ENCODE measurements around the gene ADAMTS19.
A peak's percentile ranks its signal among the peaks of the same experiment; 100 is the strongest.
"Not testable (repeated sequence)": the region's sequence is repeated elsewhere in the genome, so short reads cannot be mapped to it uniquely, and the experiment has no call there.

ADAMTS19 gene

GRCh38 chr5:129459777-129460671, at the start of gene ADAMTS19:
Gene ADAMTS19 (plus strand): TSS chr5:129460298. CDS start chr5:129460392, 94 bp downstream.
- peak; percentile 2 for DNase-seq

- no peak for DNase-seq
These were observed 49.6 kb upstream of the ADAMTS19 start for GRCh38 chr5:129410488-129410887.

- no peak for DNase-seq
These were observed 47.4 kb upstream of the ADAMTS19 start for GRCh38 chr5:129412721-129413120.

GRCh38 chr5:129413570-129413969, 46.5 kb upstream of the ADAMTS19 start:
- DNase-seq = no peak

GRCh38 chr5:129419292-129419691, 40.8 kb upstream of the ADAMTS19 start:
- no peak for DNase-seq

- DNase-seq = no peak
These were observed 35.1 kb upstream of the ADAMTS19 start for GRCh38 chr5:129425031-129425430.

GRCh38 chr5:129426071-129426470, 34.0 kb upstream of the ADAMTS19 start:
- DNase-seq = no peak

- DNase-seq = not testable (repeated sequence)
These were observed 31.5 kb upstream of the ADAMTS19 start for GRCh38 chr5:129428636-129429035.

- DNase-seq = no peak
These were observed 28.7 kb upstream of the ADAMTS19 start for GRCh38 chr5:129431406-129431805.

- DNase-seq = no peak
These were observed 21.8 kb upstream of the ADAMTS19 start for GRCh38 chr5:129438322-129438721.

GRCh38 chr5:129440424-129440823, 19.7 kb upstream of the ADAMTS19 start:
- DNase-seq = no peak

GRCh38 chr5:129441096-129441495, 19.0 kb upstream of the ADAMTS19 start:
- no peak for DNase-seq

GRCh38 chr5:129445379-129445778, 14.7 kb upstream of the ADAMTS19 start:
- DNase-seq = no peak

GRCh38 chr5:129447968-129448367, 12.1 kb upstream of the ADAMTS19 start:
- no peak for DNase-seq

GRCh38 chr5:129448654-129449053, 11.4 kb upstream of the ADAMTS19 start:
- no peak for DNase-seq

- no peak for DNase-seq
These were observed 5.6 kb upstream of the ADAMTS19 start for GRCh38 chr5:129454461-129454860.

- no peak for DNase-seq
These were observed 685 bp upstream of the ADAMTS19 start for GRCh38 chr5:129459450-129459776.

GRCh38 chr5:129460672-129460935, 506 bp downstream of the ADAMTS19 start:
- no peak for DNase-seq

- DNase-seq = no peak
These were observed 1.0 kb downstream of the ADAMTS19 start for GRCh38 chr5:129460936-129461710.

GRCh38 chr5:129461711-129462332, 1.7 kb downstream of the ADAMTS19 start:
- DNase-seq = no peak

- DNase-seq = no peak
These were observed 5.8 kb downstream of the ADAMTS19 start for GRCh38 chr5:129465776-129466344.

- DNase-seq = no peak
These were observed 14.4 kb downstream of the ADAMTS19 start for GRCh38 chr5:129474544-129474943.

GRCh38 chr5:129476751-129477150, 16.7 kb downstream of the ADAMTS19 start:
- no peak for DNase-seq

- DNase-seq = no peak
These were observed 17.4 kb downstream of the ADAMTS19 start for GRCh38 chr5:129477532-129477931.
